NCI-H526 (cell line): ENCODE data around the gene ADAMTS16.

Experiments
- DNase-seq, 2 experiments: peaks; one replicate each; lab custom pipeline; 2025; lab: John Stamatoyannopoulos, UW

Gene ADAMTS16

GRCh38 chr5:5348135-5348534 lies 208.0 kb downstream of the ADAMTS16 start:
- DNase-seq = no peak

- DNase-seq = no peak
These were observed 208.4 kb downstream of the ADAMTS16 start for GRCh38 chr5:5348576-5348975.

- no peak for DNase-seq
These were observed 210.0 kb downstream of the ADAMTS16 start for GRCh38 chr5:5350101-5350500.

- DNase-seq = no peak
These were observed 211.3 kb downstream of the ADAMTS16 start for GRCh38 chr5:5351288-5351979.

- DNase-seq = no peak
These were observed 212.5 kb downstream of the ADAMTS16 start for GRCh38 chr5:5352675-5353074.

- DNase-seq = peak in 1 of 2 experiments; percentile 4
These were observed 213.6 kb downstream of the ADAMTS16 start for GRCh38 chr5:5353681-5354080.

GRCh38 chr5:5356765-5357164 lies 216.6 kb downstream of the ADAMTS16 start:
- no peak for DNase-seq

- no peak for DNase-seq
These were observed 219.5 kb downstream of the ADAMTS16 start for GRCh38 chr5:5359618-5360017.

- no peak for DNase-seq
These were observed 220.3 kb downstream of the ADAMTS16 start for GRCh38 chr5:5360363-5360940.

GRCh38 chr5:5360941-5361520 lies 220.9 kb downstream of the ADAMTS16 start:
- DNase-seq = no peak

- no peak for DNase-seq
These were observed 222.9 kb downstream of the ADAMTS16 start for GRCh38 chr5:5363045-5363444.

GRCh38 chr5:5364932-5365331 lies 224.8 kb downstream of the ADAMTS16 start:
- DNase-seq = no peak

GRCh38 chr5:5367739-5368138 lies 227.6 kb downstream of the ADAMTS16 start:
- DNase-seq = no peak

- DNase-seq = no peak
These were observed 229.0 kb downstream of the ADAMTS16 start for GRCh38 chr5:5369051-5369605.
